Measurements from ENCODE around the gene NCAPG2.
"Not testable (repeated sequence)": the region's sequence is repeated elsewhere in the genome, so short reads cannot be mapped to it uniquely, and the experiment has no call there.

NCAPG2 gene

GRCh38 chr7:158626289-158626688, 78.3 kb downstream of the NCAPG2 start:
- not testable (repeated sequence) for DNase-seq (ENCODE audit: low read depth)

GRCh38 chr7:158623241-158623640, 81.4 kb downstream of the NCAPG2 start:
- DNase-seq (ENCODE audit: low read depth) = no peak

GRCh38 chr7:158620839-158621441, 83.7 kb downstream of the NCAPG2 start:
- DNase-seq (ENCODE audit: low read depth) = no peak

GRCh38 chr7:158620418-158620817, 84.2 kb downstream of the NCAPG2 start:
- DNase-seq (ENCODE audit: low read depth) = no peak

- no peak for DNase-seq (ENCODE audit: low read depth)
Measured at GRCh38 chr7:158618745-158619140, 85.9 kb downstream of the NCAPG2 start.

- no peak for DNase-seq (ENCODE audit: low read depth)
Measured at GRCh38 chr7:158617737-158618128, 86.9 kb downstream of the NCAPG2 start.

- DNase-seq (ENCODE audit: low read depth) = no peak
Measured at GRCh38 chr7:158616050-158616449, 88.6 kb downstream of the NCAPG2 start.

- no peak for DNase-seq (ENCODE audit: low read depth)
Measured at GRCh38 chr7:158614700-158615099, 89.9 kb downstream of the NCAPG2 start.

GRCh38 chr7:158613481-158613880, 91.1 kb downstream of the NCAPG2 start:
- no peak for DNase-seq (ENCODE audit: low read depth)

- DNase-seq (ENCODE audit: low read depth) = no peak
Measured at GRCh38 chr7:158612546-158612945, 92.1 kb downstream of the NCAPG2 start.

- no peak for DNase-seq (ENCODE audit: low read depth)
Measured at GRCh38 chr7:158611541-158611940, 93.1 kb downstream of the NCAPG2 start.

GRCh38 chr7:158609313-158609974, 95.2 kb downstream of the NCAPG2 start:
- no peak for DNase-seq (ENCODE audit: low read depth)

GRCh38 chr7:158607563-158607962, 97.0 kb downstream of the NCAPG2 start:
- no peak for DNase-seq (ENCODE audit: low read depth)

GRCh38 chr7:158606671-158607424, 97.8 kb downstream of the NCAPG2 start:
- DNase-seq (ENCODE audit: low read depth) = no peak

- DNase-seq (ENCODE audit: low read depth) = no peak
Measured at GRCh38 chr7:158606129-158606528, 98.5 kb downstream of the NCAPG2 start.

- DNase-seq (ENCODE audit: low read depth) = no peak
Measured at GRCh38 chr7:158603773-158604755, 100.5 kb downstream of the NCAPG2 start.

GRCh38 chr7:158602905-158603772, 101.5 kb downstream of the NCAPG2 start:
- DNase-seq (ENCODE audit: low read depth) = no peak

GRCh38 chr7:158602041-158602440, 102.6 kb downstream of the NCAPG2 start:
- no peak for DNase-seq (ENCODE audit: low read depth)

GRCh38 chr7:158601090-158601489, 103.5 kb downstream of the NCAPG2 start:
- no peak for DNase-seq (ENCODE audit: low read depth)

GRCh38 chr7:158596745-158597144, 107.9 kb downstream of the NCAPG2 start:
- DNase-seq (ENCODE audit: low read depth) = no peak

GRCh38 chr7:158596309-158596708, 108.3 kb downstream of the NCAPG2 start:
- DNase-seq (ENCODE audit: low read depth) = no peak
